Femur (tissue), 1 donor: ENCODE results near the gene VSTM2B.

ENCODE experiments used
- DNase-seq: peaks from one replicate; pipeline ENCODE4 v3.0.0-alpha.2; 2017

The VSTM2B gene

DNA sequence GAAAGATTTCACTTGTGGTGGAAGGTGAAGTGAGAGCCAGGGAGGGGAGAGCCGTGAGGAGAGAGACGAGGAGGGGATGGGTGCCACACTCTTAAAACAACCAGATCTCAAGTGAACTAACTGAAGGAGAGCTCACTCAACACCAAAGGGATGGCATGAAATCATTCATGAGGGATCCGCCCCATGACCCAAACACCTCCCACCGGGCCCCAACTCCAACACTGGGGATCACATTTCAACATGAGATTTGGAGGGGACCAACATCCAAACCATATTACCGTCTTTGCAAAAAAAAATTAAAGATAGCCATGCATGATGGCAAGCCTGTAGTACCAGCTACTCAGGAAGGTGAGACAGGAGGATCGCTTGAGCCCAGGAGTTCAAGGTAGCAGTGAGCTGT is 45.4 kb downstream of the VSTM2B start:
- DNase-seq = no peak

DNA sequence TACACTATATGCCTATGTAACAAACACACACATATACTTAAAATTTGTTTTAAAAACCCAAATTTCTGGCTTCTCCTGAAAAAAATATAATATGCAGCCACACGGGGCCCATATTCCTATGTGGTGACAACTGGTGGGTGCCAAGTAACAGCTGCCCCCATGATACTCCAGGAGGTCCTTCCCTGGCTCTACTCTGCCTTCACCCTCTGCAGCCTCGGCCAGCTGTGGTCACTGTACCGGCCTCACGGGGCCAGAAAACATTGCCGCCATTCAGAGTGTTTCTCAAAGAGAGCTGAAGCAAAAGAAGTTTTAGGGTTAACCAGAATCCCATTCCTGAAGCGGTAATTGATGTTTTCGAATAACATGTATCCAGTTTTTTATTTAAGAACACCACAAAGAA is 47.7 kb downstream of the VSTM2B start:
- DNase-seq = no peak

DNA sequence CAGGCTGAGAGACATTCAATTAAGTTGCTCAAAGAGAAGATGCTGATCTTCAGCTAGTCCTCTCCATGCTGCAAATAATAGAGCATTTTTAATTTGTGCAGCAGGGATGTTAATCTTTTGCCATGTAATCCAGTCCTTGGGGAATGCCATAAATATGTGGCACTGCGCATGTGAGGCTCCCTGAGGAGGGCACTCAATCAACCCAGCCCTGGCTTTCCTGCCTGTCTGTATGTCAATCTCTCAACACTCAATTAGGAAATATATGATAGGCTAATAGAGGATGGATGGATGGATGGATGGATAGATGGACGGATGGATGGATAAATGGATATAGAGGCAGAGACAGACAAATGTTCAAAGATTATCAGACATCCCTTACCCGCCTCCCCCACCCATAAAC is 48.7 kb downstream of the VSTM2B start:
- no peak for DNase-seq

DNA sequence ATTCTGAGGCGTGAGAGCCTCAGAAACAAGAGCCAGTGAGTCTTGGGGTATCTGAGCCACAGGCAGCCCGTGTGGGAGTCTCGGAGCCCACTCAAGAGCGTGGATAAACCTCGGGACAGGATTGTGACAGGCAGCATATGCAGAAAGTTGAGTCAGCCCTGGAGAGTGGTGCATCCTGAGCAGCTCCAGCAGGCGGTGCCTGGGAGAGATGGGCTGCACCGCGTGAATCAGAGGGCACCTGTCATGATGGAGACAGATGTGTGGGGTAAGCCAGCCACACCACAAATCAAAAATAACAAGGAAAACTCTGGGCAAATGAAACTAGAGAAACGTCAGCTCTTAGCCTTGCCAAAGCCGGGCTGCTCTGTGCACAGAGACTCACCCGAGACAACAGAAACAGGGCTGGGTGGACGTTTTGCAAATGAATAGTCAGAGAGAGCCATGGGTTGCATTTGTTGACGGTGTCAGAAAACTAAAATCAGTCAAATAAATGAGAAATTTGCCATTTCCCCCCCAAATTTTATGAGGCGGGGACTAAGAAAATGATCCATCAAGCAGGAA is 50.3 kb downstream of the VSTM2B start:
- DNase-seq = no peak

DNA sequence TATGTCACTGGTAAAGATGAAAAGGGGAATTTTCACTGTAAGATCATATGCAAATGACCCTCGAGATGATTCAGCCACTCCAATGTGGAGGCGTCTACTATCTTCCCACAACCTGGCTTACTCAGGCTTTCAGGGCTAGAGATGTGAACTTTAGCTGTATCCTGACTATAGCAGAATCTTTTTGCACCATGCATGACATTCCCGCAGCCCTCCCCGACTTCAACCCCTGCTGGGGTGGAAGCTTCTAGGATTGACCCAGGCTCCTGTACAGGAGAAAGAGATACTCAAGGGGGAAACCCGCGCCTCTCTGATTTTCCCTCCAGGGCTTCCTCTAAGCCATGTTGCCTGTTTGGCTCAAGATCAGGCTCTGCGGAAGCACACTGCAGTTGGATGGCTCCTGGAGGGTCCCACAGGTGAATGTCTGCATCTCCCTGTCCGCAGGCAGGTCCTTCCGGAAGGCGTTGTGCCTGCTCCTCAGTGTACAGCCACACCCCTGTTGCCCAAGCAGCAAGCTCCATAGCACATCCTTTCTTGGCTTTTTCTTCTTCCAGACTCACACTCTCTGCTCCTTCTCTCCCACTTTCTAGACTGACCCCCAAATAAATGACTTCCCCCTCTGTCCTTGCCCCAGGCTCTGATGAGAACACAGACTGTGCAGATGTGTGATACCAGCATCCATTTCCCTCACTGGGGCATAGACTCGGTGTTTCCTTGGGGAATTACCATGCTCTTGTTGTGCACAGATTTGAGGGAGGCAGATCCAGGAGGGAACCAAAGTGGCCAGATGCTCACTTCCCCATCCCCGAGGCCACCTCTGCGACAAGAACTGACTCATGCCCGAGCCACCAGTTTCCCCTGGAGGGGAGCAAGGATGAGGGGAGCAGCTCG is 51.2 kb downstream of the VSTM2B start:
- no peak for DNase-seq

DNA sequence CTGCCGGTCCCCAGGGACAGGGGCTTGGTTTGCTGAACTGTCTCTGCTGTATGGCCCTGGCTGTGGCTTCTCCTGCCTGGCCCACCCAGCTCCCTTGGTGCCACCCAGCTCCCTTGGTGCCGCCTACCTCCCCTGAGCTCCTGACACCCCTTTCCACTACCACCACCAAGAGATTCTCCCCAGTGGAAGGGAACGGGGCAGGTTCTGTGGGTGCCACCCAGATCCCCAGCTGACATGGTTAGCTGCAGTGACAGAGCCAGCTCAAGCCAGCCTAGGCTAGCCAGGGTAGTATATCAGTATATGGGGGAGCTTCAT is 51.8 kb downstream of the VSTM2B start:
- no peak for DNase-seq

DNA sequence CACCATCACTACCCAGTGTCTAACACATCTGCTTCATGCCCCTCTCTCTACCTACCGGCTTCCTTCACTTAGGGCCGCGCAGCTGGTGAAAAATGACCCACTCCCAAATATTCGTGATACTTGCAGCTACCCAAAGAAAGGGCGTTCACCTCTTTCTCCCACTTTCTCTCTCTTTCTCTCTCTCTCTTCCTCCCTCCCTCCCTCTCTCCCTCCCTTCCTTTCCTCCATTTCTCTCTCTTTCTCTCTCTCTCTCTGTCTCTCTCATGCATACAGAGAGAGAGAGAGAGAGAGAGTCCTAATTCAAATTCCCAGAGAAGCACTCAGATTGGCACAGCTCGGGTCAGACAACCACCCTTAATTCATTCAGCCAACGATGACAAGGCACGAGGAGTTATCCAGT is 52.6 kb downstream of the VSTM2B start:
- DNase-seq = no peak

DNA sequence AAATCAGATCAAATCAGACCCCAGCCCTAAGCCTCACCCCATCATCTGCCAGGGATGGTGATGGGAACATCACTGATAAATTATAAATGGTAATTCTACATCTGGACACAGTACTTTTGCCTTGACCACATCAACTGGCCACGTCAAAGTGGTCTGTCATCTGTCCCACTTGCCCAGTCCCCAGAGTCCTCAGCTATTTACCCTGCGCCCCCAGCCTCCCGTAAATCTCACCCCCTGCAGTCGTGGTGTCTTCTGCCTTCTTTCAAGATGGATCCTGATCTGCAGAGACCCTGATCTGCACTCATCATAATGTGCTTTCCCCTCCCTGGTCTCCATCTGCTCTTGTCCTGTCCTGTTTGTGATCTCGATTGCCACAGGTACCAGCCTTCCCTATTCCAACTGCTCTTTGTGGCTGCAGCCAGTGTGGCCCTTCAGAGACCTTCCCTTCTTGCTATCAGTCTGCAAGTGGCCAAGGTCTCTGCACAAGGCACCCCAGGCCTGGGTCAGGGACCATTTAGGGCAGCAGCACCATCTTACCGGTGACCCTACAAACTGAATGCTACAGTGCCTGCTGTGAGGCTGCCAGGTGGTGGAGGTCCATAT is 53.6 kb downstream of the VSTM2B start:
- DNase-seq = no peak

DNA sequence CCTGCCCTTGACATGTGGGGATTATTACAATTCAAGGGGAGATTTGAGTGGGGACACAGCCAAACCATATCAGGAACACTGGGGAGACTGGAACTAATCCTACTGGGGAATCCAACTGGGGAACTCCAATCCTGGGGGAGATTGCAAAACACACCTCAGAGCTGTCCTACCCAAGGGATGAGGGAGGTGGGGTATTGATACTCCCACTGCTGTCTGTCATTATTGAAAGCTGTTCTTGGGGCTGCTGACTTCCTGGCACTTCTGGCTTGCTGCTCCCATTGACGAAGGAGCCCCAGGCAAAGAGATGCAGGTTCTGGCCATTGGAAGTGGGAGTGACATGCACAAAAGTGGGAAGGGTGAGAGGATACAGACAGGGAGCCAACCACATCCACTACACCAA is 55.6 kb downstream of the VSTM2B start:
- DNase-seq = no peak

DNA sequence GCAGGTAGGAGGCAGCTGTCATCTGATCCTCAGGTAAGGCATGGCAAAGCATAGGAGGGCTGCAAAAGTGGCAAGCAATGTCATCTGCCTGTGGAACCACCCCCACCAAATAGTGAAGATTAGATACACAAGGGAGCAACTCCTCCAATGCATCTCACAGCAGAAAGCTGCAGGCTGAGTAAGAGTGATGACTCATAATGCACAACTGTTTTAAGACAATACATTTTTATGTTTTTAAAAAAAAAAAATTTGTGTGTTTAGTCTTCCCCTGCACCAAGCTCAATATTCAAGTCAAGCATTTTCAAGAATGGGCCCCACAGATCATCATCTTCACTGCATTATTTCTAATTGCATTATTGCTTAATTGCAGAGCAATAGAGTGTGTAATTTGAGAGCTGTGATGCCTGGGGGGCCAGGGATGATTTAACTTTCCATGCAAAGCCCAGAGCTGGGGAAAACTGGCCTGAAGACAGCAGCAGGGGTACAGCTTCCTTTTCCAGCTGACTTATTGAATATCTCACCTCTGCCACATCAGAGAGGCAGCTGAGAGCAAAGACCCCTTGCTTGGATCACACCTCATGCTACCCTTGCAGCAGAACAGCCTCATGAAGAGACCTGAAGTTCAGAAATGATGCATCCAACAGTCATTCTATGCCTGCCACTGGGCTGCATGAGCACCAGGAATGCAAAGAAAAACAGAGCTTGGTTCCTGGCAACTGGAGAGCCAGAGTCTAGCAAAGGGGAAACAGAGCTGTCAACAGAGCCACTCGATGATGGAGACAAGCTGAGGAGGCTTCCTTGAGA is 57.6 kb downstream of the VSTM2B start:
- no peak for DNase-seq

DNA sequence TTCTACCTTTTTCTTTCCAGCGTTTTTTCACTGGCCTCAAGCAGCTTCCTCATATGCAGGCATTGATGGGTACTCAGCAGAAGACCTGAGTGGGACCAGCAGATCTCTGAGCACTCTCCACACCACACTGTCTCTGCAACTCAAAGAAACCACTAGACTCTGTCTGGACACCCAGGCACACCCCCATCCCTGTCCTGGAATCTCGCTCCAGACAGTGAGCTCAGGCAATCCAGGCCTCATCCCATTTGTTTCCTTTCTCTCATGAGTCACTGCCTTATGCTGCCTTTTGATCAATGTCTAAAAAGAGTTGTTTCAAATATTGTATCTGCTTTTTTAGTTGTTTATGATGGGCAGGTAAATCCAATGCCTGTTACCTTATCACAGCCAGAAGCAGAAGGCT is 60.6 kb downstream of the VSTM2B start:
- no peak for DNase-seq

DNA sequence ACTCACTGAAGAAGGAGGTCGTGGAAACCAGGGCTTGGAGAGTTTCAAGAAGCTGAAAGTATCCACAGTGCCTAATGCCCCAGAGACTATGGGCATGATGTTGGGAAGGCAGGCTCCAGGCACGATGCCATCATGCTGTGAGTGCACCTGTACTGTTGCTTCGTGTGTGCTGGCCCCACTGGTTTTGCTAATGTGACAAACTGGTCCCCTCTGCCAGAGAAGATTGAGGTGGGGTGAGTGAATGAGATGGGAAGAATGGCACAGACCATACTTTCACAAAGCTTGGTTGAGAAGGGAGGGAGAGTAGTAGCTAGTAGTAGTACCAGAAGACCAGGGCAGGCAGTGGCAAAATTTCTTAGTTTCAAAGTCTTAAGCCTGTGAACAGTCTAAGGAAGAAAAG is 61.3 kb downstream of the VSTM2B start:
- DNase-seq = no peak

DNA sequence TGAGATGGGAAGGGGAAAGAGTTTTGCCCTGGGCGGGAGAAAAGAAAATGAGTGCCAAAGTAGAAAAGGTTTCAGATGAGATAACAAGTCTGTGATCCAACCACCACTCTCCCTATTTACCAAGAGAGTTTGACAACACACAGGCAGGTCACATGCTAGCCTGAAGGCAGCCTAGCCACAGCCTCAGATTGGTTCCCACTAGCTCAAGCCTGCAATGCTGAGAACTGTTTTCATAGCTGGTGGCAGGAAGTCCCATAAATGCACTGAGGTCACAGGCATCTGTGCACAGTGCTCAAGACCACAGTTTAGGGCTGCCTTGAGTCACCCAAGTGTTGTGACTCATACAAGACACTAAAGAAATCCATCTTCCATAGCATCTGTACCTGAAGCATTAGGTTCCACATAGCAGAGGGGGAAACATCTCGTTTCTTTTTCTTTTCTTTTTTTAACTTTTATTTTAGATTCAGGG is 61.8 kb downstream of the VSTM2B start:
- no peak for DNase-seq

DNA sequence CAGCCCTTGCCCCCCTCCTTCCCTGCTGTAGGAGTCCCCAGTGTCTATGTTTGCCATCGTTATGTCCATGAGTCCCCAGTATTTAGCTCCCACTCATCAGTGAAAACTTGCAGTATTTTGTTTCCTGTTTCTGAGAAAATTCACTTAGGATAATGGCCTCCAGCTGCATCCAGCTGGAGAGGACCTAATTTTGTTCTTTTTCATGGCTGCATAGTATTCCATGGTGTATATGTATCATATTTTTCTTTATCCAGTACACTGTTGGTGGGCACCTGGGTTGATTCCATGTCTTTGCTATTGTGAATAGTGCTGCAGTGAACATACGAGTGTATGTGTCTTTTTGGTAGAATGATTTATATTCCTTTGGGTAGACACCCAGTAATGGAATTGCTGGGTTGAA is 62.3 kb downstream of the VSTM2B start:
- DNase-seq = no peak

DNA sequence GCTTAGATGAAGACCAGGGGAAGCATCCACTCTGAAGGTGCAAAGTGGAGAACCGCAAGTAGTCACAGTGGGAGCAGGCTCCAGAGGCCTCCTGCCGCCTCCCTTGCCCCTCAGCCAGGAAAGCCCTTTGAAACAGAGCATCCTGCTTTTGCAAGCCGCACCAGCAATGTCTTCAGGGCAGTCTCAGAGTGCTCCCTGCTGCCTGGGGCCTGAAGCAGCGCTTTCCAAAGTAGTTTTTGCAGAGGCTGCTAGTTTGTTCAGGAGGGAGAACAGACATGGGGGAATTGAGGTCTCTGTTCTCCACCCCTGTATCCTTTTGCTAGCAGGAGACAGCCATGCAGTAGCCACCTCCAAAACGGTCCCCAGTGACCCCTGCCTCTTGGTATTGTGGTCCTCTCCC is 64.5 kb downstream of the VSTM2B start:
- DNase-seq = no peak

DNA sequence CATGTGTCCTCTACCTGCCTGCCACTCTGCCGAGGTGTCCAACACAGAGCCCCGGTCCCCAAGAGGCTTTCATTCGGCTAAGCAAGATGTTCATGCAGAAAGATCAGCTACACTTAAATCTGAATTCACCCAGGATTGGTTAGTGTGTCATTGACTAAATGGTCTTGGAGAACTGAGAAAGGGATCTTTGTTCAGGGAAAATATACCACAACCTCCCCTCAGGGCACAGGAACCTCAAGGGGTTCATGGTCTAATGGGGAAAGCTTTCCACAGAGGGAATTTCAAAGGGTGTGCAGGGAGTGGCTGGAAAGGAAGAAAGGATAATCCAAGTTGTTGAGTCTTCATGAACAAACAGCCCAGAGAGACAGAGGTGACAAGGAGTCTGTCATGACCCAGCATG is 65.9 kb downstream of the VSTM2B start:
- DNase-seq = no peak

DNA sequence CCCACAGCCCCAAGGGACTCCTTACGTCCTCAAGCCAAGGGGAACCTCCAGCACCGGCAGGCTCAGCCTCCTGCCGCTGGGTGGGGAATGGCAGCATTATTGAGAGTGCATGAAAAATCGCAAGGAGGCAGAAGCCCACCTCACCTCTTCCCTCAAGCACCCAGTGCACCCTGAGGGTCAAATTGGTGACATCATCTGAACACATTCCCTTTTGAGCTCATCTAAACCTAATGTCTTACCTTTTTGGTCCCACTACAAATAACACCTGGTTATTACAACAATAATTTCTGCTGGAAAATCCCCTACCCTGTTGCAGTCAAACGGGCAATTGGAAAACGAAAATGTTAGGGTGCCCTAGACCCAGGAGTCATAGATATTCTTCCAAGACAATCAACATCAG is 68.1 kb downstream of the VSTM2B start:
- no peak for DNase-seq

DNA sequence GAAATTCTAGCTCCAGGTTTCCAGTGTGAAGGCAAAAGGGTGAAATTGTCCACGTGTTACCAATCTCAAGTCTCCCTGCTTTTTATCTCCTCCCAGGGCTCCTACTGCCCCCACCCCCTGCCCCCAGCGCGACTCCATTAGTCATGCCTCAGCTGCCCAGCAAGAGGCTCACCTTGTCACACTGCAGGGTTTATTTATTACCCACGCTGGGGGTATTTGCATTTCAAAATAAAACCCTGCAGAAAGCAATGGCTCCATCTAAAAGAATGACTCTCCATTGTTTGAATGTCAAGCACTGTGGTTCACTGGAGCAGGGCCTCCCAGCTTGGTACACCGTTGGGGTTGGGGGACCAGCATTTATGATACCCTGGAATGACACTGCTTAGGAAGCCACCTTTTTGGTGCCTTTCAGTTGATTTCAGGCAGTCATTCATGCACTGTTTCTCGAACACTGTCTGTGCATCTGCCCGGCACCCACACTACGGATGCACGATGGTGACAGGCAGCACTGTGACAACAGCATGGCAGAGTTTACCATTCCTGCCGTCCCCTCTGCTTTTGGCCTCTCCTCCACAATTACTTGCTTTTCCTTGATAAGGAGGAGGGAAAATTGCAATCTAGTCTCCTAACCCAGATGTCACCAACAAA is 70.4 kb downstream of the VSTM2B start:
- DNase-seq = no peak

DNA sequence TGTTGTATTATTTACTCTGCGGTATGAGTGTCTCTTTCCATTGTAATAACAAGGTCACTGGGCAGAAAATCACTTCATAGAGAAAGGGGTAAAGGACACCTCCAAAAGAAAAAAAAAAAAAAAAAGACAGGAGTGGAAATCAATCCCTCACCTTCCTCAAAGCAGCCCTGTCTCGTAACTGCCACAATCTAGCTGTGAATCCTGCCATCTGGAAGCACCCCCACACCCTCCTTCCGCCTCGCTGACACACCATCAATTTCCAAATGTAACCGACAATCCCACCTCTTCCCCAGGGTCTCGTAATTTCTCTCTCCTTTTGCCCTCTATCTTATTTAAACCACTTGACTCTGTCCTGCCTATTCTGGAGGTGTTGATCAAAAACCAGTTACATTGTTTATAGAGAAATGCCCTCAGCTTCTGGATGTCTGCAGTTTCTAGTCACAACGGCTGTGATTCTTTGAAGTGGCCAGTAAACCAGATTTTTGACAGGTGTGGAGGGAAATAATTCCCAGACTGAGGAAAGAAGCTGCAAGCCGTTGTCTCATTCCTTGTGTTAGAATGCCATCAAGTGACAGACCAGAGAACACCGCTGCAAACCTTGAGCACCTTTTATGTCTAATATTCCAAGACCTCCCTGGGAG is 71.2 kb downstream of the VSTM2B start:
- DNase-seq = no peak

DNA sequence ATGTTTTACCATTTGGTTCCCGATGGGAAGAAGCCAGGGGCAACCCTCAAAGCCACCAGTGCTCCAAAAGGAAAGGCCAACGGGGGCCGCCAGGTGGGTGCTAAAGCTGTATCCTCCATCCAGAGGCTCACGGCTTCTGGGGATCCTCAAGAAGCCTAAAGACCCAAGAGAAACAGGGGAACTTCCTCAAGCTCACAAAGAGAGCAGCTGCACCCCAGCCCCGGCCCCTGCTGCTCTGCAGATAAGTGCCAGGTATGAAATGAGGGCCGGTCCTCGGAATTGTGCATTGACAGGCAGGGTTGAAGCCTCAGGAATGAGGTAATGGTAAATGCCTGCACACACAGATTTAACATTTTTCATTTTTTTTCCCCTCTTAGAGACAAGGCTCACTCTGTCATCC is 72.2 kb downstream of the VSTM2B start:
- no peak for DNase-seq

DNA sequence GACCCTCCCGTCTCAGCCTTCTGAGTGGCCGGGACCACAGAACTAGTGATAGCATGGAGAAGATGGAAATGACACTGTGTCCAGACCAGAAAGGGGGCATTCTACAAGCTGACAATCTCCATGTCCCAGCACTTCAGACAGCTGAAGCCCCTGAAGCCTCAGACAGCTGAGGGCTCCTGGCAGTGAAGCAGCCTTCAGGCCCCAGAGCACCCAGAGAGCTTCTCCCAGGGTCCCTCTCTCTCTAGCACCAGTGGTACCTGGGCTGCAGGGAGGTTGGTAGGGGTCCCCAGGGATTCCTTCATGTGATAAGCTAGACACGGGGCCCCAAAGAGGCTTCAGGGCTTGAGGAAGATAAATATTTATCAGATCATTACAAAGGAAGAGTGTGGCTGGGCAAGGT is 72.7 kb downstream of the VSTM2B start:
- no peak for DNase-seq

DNA sequence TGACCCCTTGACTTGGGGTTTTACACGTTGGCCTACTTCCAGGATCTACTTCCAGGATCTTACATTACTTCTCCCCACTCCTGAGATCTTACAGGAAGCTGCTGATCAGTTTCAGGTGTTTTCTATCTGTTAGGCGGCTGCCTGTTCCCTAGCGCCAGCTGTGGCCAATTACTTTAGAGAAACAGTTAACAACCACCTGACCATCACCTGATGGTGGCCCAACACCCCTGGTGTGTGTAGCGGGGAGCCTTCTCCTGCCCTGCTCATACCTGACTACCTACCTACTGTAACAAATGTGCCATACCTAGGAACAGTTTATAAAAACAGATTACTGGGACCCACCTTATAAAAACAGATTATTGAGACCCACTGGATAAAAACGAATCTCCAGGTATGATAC is 77.5 kb downstream of the VSTM2B start:
- DNase-seq = no peak
